Fibroblast of villous mesenchyme (primary cell): ENCODE data around the gene SBF2. TPM values are rescaled to one million over a fixed set of nuclear protein-coding genes. Genes with fewer than 3 reads are reported as not detected.

ENCODE experiments used
- DNase-seq: peaks from one replicate; pipeline ENCODE4 v3.0.0-alpha.2; 2010; ENCODE audit warnings: low read depth
- H3K4me3 ChIP-seq: 2 replicates; pipeline ENCODE4 v1.5.1; 2011; ENCODE audit warnings: low read depth, mild to moderate bottlenecking, low read length
- total RNA-seq: library from RNA; depleted of rRNA; stranded (reverse); fragments of >200 nt; gene quantifications from 2 replicates; pipeline ENCODE4 v1.2.3, GENCODE V29; 2012
- TF ChIP-seq, protein P1 (sequence below): IDR thresholded peaks from 2 replicates; pipeline ENCODE4 v1.5.1; 2012; ENCODE audit warnings: low read depth, mild to moderate bottlenecking, low read length; ENCODE audit not compliant: insufficient read depth

SBF2 gene
- total RNA-seq, 1 donor: 35.0 TPM

GRCh38 chr11:9982127-9982795, 311.8 kb downstream of the SBF2 start:
- no peak overlapping the region for H3K4me3 ChIP-seq
- DNase-seq: no peak
- TF ChIP-seq, protein P1, sequence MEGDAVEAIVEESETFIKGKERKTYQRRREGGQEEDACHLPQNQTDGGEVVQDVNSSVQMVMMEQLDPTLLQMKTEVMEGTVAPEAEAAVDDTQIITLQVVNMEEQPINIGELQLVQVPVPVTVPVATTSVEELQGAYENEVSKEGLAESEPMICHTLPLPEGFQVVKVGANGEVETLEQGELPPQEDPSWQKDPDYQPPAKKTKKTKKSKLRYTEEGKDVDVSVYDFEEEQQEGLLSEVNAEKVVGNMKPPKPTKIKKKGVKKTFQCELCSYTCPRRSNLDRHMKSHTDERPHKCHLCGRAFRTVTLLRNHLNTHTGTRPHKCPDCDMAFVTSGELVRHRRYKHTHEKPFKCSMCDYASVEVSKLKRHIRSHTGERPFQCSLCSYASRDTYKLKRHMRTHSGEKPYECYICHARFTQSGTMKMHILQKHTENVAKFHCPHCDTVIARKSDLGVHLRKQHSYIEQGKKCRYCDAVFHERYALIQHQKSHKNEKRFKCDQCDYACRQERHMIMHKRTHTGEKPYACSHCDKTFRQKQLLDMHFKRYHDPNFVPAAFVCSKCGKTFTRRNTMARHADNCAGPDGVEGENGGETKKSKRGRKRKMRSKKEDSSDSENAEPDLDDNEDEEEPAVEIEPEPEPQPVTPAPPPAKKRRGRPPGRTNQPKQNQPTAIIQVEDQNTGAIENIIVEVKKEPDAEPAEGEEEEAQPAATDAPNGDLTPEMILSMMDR: no peak

- no peak for DNase-seq
- TF ChIP-seq, protein P1: no peak
- H3K4me3 ChIP-seq: no peak overlapping the region
These were observed 313.1 kb downstream of the SBF2 start for GRCh38 chr11:9980931-9981330.

- TF ChIP-seq, protein P1: no peak
- H3K4me3 ChIP-seq: no peak overlapping the region
- no peak for DNase-seq
These were observed 316.5 kb downstream of the SBF2 start for GRCh38 chr11:9977554-9977953.

- TF ChIP-seq, protein P1: no peak
- H3K4me3 ChIP-seq: no peak overlapping the region
- no peak for DNase-seq
These were observed 319.6 kb downstream of the SBF2 start for GRCh38 chr11:9974375-9974774.

GRCh38 chr11:9973921-9974320, 320.1 kb downstream of the SBF2 start:
- DNase-seq: no peak
- TF ChIP-seq, protein P1: no peak
- no peak overlapping the region for H3K4me3 ChIP-seq

- DNase-seq: peak; percentile 70
- TF ChIP-seq, protein P1: peak; percentile 77
- no peak overlapping the region for H3K4me3 ChIP-seq
These were observed 321.0 kb downstream of the SBF2 start for GRCh38 chr11:9972989-9973388.

DNA sequence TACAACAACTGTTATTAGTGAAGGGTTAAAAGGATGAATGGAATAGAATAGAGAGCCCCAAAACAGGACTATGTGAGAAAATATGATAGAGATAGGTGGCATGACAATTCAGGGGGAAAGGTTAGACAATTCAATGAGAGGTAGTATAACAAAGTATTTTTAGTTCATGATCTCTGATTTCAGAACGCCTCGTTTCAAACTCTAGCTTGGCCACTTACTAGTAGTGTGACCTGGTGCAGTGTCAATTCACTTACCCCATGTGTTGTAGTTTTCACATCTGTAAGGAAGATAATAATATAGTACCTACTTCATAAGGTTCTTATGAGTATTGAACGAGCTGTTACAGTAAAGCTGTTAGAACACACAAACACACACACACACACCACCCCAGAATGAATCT, 322.1 kb downstream of the SBF2 start:
- no peak overlapping the region for H3K4me3 ChIP-seq
- DNase-seq: no peak
- TF ChIP-seq, protein P1: no peak
